Left ventricle myocardium superior (tissue), 1 donor: ENCODE data around the gene ADARB1. TPM values are rescaled to one million over a fixed set of nuclear protein-coding genes. Genes with fewer than 3 reads are reported as not detected.

Source experiments
- ATAC-seq: fragments of 200-7000 bp; cut with Tn5 transposase; one replicate; pipeline ENCODE4 v1.9.1; 2020; ENCODE audit warnings: mild to moderate bottlenecking, moderate library complexity
- DNase-seq: peaks from one replicate; pipeline ENCODE4 v3.0.0-alpha.2; 2020
- intact Hi-C: fragments of 100-400 bp; cut with micrococcal nuclease; formaldehyde crosslinking; loops from one replicate; pipeline ENCODE4 v1.11.0; 2022
- total RNA-seq: library from RNA; stranded (reverse); fragmentation: NEBNext Ultra II Directional; extraction: Animal tissue kit (Norgen Biotek cat#: 25700); gene quantifications from one replicate; pipeline ENCODE4 v1.2.1, GENCODE V29; 2021
- donor health status: DM: no; HTN: yes; CAD: no; lungs with severe emphysema.

The ADARB1 gene
- total RNA-seq, 1 donor from 2014 or later = 13.6 TPM

DNA sequence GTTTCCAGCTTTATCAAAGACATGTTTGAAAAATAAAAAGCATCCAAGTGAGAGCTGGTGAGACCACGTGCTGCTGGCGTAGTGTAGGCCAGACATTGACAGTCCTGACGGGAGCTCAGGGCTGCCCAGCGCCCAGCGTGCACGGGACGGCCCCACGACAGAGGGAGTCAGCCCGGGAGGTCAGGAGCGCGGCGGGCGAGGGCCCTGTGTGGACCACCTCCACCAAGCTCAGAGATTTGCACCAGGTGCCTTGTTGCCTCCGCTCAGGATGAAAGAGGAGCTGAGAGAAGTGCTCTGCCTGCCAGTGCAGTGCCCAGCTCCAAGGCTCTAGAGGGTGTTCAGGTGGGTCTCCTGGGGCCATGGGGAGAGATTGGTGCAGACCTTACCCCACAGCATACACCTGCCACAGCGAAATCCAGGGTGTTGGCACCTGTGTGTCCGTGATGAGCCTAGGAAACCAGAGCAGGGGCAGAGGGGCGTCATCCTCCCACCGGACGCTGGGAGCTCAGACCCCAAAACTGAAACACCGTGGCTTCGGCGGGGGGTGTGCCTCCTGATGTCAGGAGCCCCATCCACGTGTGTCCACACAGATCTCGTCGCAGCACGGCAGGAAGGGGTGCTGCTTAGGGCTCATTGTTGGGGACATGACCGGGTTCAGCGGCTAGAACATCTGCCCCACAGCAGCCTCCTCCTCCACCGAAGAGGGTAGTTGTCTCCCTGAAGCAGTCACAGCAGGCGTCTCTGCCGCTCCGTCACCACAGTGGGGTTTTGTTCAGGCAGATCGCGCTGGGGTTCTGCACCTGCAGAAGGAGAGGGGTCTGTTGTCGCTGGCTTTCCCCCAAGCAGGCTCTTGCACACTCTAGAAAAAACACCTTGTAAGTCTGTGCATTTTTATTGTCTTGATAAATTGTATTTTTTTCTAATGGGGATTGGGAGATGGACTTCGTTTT, 149.1 kb downstream of the ADARB1 start:
- intact Hi-C loops = no loop called here
- DNase-seq (no peak), ATAC-seq (no peak)

DNA sequence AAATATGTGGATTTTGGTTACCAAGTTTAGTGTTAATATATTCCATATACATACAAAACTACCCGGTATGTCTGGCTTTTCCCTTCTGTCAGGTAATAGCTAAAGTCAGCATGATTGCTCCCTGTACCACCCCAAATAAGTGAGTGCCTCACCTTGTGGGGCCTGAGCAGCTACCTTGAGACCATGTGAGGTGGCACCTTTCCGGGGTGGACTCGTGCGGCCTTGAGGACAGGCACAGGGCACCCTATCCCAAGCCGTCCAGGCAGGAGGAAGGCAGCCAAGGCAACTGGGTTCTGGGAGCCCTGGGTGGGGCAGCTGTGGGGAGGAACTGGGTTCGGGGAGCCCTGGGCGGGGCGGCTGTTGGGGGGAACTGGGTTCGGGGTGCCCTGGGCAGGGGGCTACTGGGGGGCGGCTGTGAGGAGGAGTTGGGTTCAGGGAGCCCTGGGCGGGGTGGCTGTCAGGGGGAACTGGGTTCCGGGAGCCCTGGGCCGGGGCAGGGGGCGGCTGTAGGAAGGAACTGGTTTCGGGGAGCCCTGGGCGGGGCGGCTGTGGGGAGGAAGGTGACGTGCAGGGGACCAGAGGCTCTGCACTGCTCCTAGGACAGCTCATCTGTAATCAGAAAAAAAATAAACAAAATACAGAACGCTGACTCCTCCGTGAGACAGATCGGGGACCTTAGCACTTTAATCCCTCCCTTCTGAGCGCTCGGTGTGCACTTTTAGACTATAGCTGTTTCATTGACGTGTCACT, 150.0 kb downstream of the ADARB1 start:
- ATAC-seq (peak; percentile 49), DNase-seq (no peak)

DNA sequence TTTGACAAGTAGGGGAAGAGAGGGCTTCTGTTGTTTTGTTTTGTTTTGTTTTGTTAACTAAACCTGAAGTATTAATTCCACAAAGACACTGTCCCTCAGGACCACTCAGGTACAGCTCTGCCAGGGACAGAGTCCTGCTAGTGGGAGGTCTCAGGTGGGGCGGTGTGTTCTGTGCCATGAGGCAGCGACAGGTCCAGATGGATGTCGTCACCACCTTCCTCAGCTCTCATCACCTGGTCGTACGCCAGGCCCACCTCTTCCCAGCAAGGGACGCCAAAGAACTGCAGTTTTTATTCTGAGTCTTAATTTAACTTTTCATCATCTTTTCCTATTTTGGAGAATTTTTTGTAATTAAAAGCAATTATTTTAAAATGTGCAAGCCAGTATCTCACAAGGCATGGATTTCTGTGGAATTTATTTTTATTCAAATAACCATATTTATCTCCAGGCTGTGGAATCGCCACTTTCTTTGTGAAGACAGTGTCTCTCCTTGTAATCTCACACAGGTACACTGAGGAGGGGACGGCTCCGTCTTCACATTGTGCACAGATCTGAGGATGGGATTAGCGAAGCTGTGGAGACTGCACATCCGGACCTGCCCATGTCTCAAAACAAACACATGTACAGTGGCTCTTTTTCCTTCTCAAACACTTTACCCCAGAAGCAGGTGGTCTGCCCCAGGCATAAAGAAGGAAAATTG, 150.8 kb downstream of the ADARB1 start:
- ATAC-seq (no peak), DNase-seq (no peak)
- intact Hi-C loops = no loop called here

More for the DNA sequence above, 150.0 kb downstream of the ADARB1 start:
- intact Hi-C loops = no loop called here

DNA sequence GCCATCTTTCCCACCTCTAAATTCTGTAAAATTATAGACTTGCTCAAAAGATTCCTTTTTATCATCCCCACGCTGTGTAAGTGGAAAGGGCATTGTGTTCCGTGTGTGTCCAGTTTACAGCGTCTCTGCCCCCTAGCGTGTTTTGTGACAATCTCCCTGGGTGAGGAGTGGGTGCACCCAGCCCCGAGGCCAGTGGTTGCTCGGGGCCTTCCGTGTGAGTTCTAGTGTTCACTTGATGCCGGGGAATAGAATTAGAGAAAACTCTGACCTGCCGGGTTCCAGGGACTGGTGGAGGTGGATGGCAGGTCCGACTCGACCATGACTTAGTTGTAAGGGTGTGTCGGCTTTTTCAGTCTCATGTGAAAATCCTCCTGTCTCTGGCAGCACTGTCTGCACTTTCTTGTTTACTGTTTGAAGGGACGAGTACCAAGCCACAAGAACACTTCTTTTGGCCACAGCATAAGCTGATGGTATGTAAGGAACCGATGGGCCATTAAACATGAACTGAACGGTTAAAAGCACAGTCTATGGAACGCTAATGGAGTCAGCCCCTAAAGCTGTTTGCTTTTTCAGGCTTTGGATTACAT, 151.5 kb downstream of the ADARB1 start:
- ATAC-seq (no peak), DNase-seq (no peak)
- intact Hi-C loops = no loop called here

DNA sequence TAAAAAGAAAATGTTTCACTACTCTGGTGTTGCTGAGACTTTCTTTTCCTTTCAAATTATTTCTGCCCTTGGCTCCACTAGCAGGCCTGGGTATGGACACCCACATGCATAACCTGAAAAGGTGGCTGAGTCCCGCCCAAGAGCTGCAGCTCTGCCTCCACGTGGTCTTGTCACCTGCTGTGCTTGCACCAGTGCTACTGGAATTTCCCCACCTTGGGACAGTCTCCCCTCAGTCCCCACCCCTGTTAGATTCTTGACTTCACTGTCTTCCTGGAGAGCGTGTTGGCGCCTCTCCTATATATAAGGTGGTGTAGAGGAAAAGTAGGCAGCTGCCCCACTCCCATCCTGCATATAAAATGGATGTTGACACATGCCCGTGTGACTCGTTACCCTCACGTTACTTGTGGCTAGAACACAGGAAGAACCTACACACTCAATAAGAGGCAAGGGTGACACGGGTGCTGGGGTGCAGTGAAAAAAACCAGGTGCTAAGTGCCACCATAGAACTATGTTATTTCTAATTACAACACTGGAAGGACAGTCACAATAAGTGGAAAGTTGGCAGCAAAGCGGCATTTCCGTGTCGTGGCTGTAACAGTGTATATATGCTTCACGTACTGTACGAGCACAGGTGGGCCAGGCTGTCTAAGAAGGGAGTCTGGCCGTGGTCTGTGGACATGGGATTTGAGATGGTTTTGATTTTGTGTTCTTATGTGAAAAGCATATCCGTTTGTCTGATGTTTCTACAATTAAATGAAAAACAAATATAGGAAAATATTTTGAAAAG, 152.4 kb downstream of the ADARB1 start:
- no peak for ATAC-seq
- no peak for DNase-seq
- intact Hi-C loops = no loop called here

DNA sequence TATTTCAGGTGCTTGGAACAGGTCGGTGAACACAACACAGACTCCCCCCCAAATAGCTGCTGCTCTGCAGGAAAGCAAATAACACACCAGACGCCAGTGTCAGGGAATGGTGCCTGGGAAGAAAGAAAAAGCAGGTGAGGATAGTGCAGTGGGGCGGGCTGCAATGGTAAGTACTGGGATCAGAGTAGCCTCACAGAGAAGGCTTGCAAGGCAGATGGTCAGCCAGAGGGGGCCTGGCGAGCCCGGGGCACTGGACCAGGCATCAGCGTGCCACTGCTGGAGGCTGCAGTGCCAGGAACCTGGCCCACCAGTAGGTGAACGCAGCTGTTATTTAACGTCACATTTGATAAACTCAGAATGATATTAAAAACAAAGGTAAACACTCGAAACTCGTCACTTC, 153.4 kb downstream of the ADARB1 start:
- intact Hi-C loops = no loop called here
- DNase-seq (no peak), ATAC-seq (no peak)

DNA sequence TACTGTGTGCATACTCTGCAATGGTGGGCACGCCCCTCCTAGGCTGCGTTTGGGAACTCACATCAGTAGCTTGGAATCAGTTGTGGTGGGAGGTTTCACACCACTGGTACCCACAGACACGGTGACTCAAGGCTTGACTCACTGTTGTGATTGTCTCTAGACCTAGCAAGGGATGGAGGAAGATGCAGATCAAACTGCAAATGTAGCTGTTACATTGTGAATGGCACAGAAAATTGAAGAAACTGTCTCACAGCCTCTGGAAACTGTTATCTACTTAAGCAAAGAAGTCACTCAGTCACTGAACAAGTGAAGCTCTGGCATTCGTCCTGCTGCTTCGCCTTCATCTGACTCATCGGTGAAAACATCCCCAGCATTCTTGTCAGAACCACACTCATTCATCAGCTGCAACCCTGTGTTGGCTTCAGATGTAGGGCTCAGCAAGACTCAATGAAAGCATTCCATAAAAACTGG, 153.8 kb downstream of the ADARB1 start:
- DNase-seq (no peak), ATAC-seq (peak; percentile 51)
- intact Hi-C loops = no loop called here

DNA sequence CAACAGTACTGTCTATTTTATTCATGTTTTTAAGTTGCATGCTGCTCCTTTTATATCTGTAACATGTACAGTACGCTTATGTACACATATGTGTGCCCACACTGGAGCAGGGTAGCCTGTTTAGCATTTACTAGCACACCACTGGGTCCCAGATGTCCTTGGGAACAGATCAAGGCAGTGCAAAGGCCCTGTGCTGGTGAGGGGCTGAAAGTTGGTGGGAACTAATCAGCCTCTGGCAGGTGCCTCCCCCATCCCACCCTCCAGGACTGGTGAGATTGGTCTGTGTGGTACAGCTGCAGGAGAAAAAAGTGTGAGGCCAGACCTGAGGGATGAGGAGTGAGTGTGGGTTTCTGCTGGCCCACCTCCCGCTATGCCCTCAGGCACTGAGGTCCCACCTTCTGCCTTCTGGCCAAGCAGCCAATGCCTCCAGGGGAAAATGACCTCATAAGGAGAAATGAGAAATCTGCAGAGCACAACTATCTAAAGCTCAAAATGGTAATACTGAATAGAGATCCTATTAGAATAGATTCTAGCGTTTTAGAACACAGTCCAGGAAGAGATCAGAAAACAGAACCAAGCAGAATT, 154.4 kb downstream of the ADARB1 start:
- intact Hi-C loops = no loop called here
- DNase-seq = no peak

DNA sequence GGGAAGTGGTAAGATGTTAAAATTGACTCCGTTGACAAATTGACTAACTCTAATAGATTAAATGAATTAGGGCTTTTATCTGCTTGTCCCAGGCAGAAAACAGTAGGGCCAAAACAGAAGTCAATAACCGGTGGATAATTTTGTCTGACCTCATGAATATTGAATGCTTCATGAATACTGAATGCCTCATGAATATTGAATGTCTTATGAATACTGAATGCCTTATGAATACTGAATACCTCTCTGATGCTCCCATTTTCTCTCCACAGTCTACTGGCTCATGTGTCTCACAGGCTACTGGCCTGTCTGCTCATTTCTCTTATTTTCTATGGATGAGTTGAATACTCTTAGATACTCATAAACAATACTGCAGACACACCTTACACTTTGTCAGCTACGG, 157.3 kb downstream of the ADARB1 start:
- intact Hi-C loops = no loop called here
- ATAC-seq (no peak), DNase-seq (no peak)

More for the DNA sequence above, 154.4 kb downstream of the ADARB1 start:
- no peak for ATAC-seq

DNA sequence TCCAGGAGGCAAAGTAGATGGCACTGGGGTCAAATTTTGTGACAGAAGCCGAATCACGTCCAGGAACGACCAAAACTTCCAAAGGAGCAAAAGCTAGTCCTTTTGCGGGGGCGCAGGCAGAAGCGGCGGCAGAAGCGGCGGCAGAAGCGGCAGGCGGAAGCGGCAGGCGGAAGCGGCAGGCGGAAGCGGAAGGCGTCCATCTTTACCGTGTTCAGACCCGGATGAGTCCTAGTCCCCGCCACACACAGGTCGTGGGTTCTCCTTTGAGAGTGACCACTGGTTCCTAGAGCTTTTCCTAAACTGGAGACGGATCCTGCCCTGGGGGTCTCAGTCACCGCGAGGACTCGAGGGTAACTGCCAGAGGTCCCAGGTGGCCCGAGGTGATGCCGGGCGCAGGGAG, 159.7 kb downstream of the ADARB1 start:
- DNase-seq (no peak), ATAC-seq (no peak)
- intact Hi-C loops = no loop called here

DNA sequence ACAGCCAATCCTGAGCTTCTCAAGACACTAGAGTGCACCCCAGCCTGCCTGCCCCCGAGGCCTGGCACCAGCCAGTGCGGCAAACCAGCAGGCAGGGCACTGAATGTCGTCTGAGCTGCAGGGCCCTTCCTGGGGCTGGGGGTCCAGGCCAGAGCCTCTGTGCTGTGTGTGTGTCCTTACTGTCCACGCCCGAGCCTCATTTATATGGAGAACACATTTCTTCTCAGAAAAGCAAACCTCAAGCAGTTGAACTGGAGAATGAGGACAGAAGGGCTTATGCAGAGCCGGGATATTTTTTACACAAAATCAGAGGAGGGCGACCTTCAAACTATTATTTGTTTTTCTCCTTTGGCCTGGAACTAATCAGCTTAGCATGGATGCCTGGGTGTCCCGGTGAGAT, 160.6 kb downstream of the ADARB1 start:
- no peak for ATAC-seq
- intact Hi-C loops = no loop called here
- DNase-seq = no peak

DNA sequence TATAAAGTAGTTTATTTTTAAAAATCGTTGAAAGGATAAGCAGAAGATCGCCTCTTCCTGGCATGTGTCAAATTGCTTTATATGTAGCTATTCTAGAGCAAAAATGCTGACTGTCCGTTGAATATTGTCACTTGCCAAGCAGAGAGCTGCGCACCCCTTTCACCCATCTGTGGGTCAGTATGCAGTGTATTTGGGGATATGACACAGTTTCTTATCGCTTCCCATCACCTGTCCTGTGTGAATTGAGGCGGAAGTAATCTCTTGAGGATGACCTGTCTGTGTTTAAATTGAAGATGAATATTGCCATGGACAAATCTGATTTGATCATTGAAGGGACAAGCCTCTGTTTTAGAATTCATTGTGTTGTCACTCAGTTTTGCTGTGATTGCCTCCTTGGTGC, 161.1 kb downstream of the ADARB1 start:
- DNase-seq = no peak
- intact Hi-C loops = no loop called here
- no peak for ATAC-seq

DNA sequence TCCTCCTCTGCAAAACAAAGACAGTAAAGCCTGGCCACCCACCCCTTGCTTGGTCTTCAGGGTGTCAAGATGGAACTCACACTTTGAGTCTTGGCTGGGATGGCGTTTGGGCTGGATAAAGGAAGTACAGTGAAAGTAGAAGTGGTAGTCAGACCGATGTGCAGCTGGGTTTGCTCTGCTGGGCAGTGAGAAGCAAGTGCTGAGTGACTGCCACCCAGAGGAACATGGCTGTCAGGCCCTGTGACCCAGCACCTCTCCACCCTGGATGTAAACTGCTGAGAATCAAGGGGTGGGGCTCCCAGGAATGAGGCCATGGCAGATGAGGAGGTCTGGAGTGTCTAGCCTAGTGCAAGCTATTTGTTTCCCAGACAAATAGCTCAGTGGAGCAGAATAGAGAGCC, 162.1 kb downstream of the ADARB1 start:
- no peak for DNase-seq
- intact Hi-C loops = no loop called here
- ATAC-seq = no peak

DNA sequence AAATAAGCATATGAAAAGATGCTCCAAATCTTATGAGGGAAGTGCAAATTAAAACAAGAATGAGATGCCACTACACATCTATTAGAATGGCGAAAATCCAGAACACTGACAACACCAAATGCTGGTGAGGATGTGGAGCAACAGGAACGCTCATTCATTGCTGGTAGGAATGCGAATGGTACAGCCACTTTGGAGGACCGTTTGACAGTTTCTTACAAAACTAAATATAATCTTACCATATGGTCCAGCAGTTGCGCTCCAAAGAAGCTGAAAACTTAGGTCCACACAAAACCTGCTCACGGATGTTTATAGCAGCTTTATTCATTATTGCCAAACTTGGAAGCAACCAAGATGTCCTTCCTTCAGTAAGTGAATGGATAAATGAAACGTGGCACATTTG, 163.0 kb downstream of the ADARB1 start:
- ATAC-seq = no peak
- DNase-seq = no peak
- intact Hi-C loops = no loop called here

DNA sequence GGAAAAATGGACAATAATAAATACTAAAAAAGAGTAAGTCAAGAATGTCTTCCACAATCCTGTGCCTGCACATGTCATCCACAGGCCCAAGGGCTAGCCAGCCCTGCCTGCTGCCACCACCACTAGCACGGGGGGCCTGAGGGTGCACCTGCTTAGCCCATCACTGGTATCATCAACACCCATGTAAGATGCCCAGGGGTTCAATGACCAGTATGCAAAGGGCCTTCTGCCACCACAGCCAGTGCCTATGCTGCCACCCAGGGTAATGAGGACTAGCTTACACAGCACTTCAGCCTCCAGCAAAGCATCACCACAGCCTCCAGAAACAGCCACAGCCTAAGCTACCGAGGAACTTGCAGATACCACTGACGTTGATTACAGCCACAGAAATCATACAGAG, 167.0 kb downstream of the ADARB1 start:
- no peak for DNase-seq
- no peak for ATAC-seq
- intact Hi-C loops = no loop called here

DNA sequence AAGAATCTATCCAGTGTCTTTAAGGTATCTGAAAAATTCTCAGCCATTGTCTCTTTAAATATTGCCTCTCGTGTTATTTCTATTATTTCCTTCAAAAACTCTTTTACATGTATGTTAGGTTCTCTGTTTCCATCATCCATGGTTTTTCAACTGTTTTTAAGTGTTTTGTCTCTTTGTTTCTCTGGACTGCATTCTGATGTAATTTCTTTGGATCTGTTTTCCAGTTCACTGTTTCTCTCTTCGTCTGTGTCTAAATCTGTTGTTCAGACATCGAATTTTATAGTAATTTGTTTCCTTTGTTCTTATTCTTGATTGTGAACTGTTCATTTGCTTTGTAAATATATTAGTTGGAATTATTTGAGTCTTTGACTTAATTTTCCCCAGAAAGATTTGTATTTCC, 169.2 kb downstream of the ADARB1 start:
- ATAC-seq (no peak), DNase-seq (no peak)
- intact Hi-C loops = no loop called here

DNA sequence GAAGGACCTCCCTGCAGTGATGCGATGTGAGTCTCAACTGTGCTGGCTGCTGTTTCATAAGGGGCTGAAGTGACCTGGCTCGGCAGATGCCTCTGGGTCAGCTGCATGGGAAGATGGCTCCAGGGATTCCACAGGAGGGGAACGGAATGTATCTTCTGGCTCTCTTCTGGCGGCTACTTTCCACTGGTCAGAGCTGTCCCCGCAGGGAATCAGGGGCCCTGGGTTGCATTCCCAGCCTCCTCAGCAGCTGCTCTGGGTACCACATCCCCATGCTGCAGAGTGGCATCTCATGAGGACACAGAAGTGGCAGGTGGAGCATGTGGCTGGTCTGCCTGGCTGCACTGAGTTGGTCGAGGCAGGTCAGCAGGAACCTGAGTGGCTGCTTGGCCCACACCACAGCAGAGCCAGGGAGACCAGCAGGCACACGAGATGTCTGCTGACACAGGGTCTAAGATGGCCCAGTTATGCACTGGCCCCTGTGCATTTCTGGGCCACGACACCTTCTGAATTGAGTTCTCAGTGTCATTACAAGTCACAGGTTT, 170.5 kb downstream of the ADARB1 start:
- intact Hi-C loops = no loop called here
- ATAC-seq = no peak

More for the DNA sequence above, 170.5 kb downstream of the ADARB1 start:
- no peak for DNase-seq
